Stimulated activated CD4-positive, alpha-beta T cell treated with anti-CD3 and anti-CD28 coated beads, TNF-alpha, amount 100 ng/mL, for 24 hours (primary cell): Measurements from ENCODE around the gene CXCR6.

Experiments used
- DNase-seq, 3 experiments: peaks; one replicate each; pipeline ENCODE4 v3.0.0-alpha.2; 2020; ENCODE audit warnings: low read depth in 3 of 3

Gene CXCR6

GRCh38 chr3:45922039-45922326 is 21.3 kb upstream of the CXCR6 start:
- DNase-seq, result no peak

- DNase-seq, result no peak
These were observed 20.2 kb upstream of the CXCR6 start for GRCh38 chr3:45922950-45923590.

- no peak for DNase-seq
These were observed 19.5 kb upstream of the CXCR6 start for GRCh38 chr3:45923755-45924154.

GRCh38 chr3:45927881-45928280 is 15.4 kb upstream of the CXCR6 start:
- DNase-seq, result no peak

GRCh38 chr3:45929042-45929679 is 14.1 kb upstream of the CXCR6 start:
- DNase-seq, result peak; percentile 42 to 71 (median 50)

GRCh38 chr3:45931496-45931895 is 11.8 kb upstream of the CXCR6 start:
- no peak for DNase-seq

GRCh38 chr3:45932112-45932511 is 11.2 kb upstream of the CXCR6 start:
- DNase-seq, result no peak

DNA sequence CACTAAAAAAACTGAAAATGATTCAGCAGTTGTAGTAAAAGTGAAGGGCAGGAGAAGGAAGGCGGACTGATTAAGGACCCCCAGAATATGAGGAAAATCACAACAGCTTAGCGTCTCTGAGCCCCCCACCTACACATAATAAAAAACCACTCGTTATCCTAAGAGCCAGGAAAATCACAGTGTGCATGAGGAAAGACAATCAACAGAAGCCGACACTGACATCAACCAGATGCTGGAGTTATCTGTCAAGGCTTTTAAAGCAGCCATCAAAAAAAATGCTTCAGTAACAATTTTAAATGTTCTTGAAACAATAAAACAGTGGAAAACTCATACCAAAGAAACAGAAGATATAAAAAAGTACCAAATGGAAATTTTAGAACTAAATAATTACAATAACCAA is 9.7 kb upstream of the CXCR6 start:
- no peak for DNase-seq

DNA sequence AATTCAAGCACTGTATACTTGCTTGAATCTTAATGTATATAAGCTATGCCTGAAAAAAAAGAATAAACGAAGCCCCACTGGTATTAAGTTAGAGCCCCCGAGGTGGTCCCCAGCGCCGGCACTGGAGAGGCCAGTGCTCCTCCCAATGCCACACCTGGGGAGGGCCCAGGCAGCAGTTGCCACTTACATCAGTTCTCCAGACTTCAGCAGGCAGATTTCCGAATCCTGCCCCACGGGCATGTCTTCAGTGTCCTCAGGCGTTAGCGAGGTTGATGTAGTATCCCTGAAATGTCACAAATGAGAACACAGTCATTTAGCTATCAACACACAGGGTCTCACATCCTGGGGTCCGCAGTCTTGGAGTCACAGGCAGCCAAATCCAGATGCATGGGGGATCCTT is 7.0 kb upstream of the CXCR6 start:
- no peak for DNase-seq

- no peak for DNase-seq
These were observed 5.8 kb upstream of the CXCR6 start for GRCh38 chr3:45937206-45938042.

DNA sequence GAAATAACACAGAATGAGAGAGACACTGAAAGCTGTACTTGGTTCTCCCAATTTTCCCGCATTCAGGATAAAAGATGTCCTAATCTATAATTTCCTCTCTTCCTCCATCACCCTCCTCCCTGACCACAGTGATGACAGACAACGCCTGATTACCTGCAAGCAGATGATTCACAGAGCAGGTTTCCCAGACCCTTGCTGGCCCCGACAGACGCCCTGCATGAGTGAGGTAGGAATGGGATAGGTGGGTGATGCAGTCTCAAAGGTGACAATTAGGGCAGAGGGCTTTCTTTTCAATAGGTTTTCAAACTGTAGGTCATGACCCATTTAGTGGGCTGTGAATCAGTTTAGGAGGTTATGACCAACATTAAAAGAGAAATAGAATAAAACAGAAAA is 5.2 kb upstream of the CXCR6 start:
- no peak for DNase-seq

- peak; percentile 74 to 84 (median 78) for DNase-seq
These were observed 4.4 kb upstream of the CXCR6 start for GRCh38 chr3:45938864-45939263.

DNA sequence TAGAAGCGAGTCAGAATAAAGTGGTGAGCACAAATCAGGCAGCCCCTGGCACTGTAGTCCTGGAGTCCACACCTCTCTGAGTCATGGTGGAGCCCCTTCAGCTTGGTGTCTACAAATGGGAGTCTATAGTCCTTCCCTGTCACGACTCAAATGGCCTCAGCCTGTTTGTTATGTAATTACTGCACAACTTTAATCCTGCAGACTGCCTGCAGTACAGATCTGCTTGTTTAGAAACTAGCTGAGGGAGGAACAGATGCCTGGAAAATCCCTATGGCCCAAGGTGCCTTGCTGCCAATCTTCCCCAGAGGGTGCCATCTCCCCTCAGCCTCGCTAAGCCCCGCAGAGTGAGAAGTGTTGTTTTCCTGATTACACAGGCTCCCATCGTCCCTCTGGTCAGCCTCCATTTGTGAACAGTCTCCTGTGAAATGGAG is 3.9 kb upstream of the CXCR6 start:
- DNase-seq, result no peak

- DNase-seq, result no peak
These were observed 3.1 kb upstream of the CXCR6 start for GRCh38 chr3:45940004-45940780.

GRCh38 chr3:45940781-45941365 is 2.4 kb upstream of the CXCR6 start:
- DNase-seq, result no peak

DNA sequence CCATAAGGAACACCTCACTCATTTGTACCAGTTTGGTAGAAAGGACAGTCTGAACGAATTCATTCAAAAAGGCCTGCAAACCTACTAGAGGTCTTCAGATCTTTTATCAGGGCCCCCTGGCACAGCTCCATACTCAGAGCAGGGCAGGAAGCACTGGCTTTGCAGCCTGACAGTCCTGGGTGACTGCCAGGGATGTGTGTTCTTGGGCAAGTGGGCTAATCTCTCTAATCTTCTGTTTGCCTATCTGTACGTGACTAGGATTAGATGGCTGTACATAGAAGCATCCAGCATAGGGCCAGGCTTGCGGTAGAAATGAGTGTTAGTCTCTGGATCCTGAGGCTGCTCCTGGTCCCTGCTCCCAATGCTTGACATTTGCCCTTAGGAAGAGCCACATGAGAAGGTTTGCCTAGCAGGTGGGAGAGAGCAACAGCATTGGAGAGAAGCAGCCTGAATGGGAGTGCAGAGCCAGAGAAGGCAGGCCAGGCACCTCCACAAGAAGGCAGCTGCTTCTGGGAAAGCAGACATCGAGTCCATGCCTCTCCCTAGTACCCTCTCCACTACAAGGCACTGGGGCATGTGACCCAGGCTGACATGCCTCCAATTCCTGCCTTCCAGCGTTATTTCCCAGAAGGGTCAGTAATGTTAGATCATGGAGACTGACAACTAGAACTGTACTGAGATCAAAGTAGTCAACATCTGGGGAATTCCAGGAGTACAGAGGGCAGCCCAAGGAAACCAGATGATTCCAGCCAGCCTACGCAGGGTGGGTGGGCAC is 1.0 kb upstream of the CXCR6 start:
- DNase-seq, result no peak

DNA sequence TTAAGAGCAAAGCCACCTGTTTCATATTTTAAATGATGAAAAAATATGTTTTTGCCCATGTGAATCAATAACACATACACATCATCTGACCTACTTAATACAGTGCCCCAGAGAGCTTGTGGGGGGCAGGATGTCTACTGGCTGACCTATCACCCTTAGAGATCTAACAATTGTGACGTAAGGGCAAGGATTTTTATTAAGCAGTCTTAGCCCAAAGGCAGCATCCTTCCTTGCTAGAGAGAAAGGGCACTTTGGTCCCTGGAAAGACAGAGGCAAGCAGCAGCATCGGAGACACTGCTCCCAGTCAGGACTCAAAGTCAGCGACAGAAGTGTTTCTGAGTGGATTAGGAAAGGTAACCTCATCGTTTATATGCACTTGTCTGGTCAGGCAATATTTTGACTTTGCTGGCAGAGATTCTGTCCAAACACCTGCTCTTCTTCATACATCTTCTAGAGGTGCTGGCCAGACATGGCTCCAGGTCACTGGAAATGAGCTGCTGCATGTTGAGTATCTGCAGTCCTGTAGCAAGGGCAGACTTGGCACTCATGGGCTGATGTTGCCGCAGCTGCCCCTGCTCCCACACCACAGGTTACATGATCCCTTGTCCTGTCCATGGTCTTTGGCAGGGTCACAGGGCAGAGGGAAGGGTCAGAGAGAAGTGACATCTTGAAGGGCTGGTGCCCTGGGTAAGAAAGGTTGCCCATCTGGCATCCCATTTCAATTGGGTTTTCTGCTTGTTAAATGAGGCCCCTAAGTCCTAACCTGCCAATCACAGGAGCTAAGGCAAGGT is 1.8 kb downstream of the CXCR6 start:
- DNase-seq, result no peak

GRCh38 chr3:45946307-45946706 is 3.0 kb downstream of the CXCR6 start:
- no peak for DNase-seq

GRCh38 chr3:45946875-45947274 is 3.6 kb downstream of the CXCR6 start:
- no peak for DNase-seq

- DNase-seq, result no peak
These were observed 4.1 kb downstream of the CXCR6 start for GRCh38 chr3:45947361-45947760.
